GM23248 (cell line): Measurements from ENCODE around the gene ADRA2C. TPM values are rescaled to one million over a fixed set of nuclear protein-coding genes. Genes with fewer than 3 reads are reported as not detected.
A peak's percentile ranks its signal among the peaks of the same experiment; 100 is the strongest.

Experiments
- DNase-seq: peaks from one replicate; pipeline ENCODE4 v3.0.0-alpha.2; 2015
- H2AFZ ChIP-seq: fragments of 200-600 bp; sonication (generic); 2 replicates; pipeline ENCODE4 v1.6.1; 2016; ENCODE audit warnings: antibody characterized with exemption
- H3F3A ChIP-seq: fragments of 200-600 bp; sonication (generic); 2 replicates; pipeline ENCODE4 v1.6.1; 2016; ENCODE audit warnings: mild to moderate bottlenecking, antibody characterized with exemption, mixed run types; ENCODE audit not compliant: insufficient read depth
- H3K27ac ChIP-seq: fragments of 200-600 bp; sonication (generic); 2 replicates; pipeline ENCODE4 v1.5.1; 2016; ENCODE audit warnings: mild to moderate bottlenecking
- H3K27me3 ChIP-seq: fragments of 200-600 bp; sonication (generic); replicated peaks from 2 replicates; pipeline ENCODE4 v1.6.1; 2016; ENCODE audit warnings: mild to moderate bottlenecking; ENCODE audit not compliant: insufficient read depth
- H3K36me3 ChIP-seq: fragments of 200-600 bp; sonication (generic); 2 replicates; pipeline ENCODE4 v1.6.1; 2016; ENCODE audit warnings: low read depth, mild to moderate bottlenecking
- H3K4me1 ChIP-seq: fragments of 200-600 bp; sonication (generic); 2 replicates; pipeline ENCODE4 v1.6.1; 2016; ENCODE audit warnings: mild to moderate bottlenecking; ENCODE audit not compliant: insufficient read depth
- H3K4me2 ChIP-seq: fragments of 200-600 bp; sonication (generic); one replicate; pipeline ENCODE4 v1.6.1; 2016; ENCODE audit warnings: mild to moderate bottlenecking; ENCODE audit not compliant: unreplicated experiment
- H3K4me3 ChIP-seq: fragments of 200-600 bp; sonication (generic); 2 replicates; pipeline ENCODE4 v1.5.1; 2016; ENCODE audit warnings: mild to moderate bottlenecking
- H3K79me2 ChIP-seq: fragments of 200-600 bp; sonication (generic); 2 replicates; pipeline ENCODE4 v1.6.1; 2016; ENCODE audit warnings: mild to moderate bottlenecking; ENCODE audit not compliant: insufficient read depth
- H3K9ac ChIP-seq: fragments of 200-600 bp; sonication (generic); 2 replicates; pipeline ENCODE4 v1.6.1; 2016; ENCODE audit warnings: mild to moderate bottlenecking
- H3K9me2 ChIP-seq: fragments of 200-600 bp; sonication (generic); 2 replicates; pipeline ENCODE4 v1.6.1; 2016; ENCODE audit warnings: mixed run types, mild to moderate bottlenecking, moderate library complexity; ENCODE audit not compliant: insufficient read depth
- H3K9me3 ChIP-seq: fragments of 200-600 bp; sonication (generic); one replicate; pipeline ENCODE4 v1.6.1; 2017; ENCODE audit warnings: low read depth
- H4K20me1 ChIP-seq: fragments of 200-600 bp; sonication (generic); 2 replicates; pipeline ENCODE4 v1.6.0; 2016; ENCODE audit not compliant: insufficient read depth
- EZH2 ChIP-seq: fragments of 200-600 bp; sonication (generic); IDR thresholded peaks from 2 replicates; pipeline ENCODE4 v1.6.1; 2018; ENCODE audit warnings: antibody characterized with exemption, mild to moderate bottlenecking; ENCODE audit not compliant: insufficient read depth, poor library complexity, severe bottlenecking
- EZH2phosphoT487 ChIP-seq: fragments of 200-600 bp; sonication (generic); IDR thresholded peaks from 2 replicates; pipeline ENCODE4 v1.6.1; 2018; ENCODE audit warnings: antibody characterized with exemption, moderate library complexity, mild to moderate bottlenecking, low read depth; ENCODE audit not compliant: insufficient read depth
- WGBS, 2 experiments: methylation state at CpG; one replicate each; pipeline ENCODE4 v1.1.6; 2015 to 2017; ENCODE audit warnings: low lambda C conversion rate in 2 of 2, low coverage in 1 of 2; ENCODE audit errors: missing lambda C conversion rate in 2 of 2; 5-methylcytosine and 5-hydroxymethylcytosine counted together
- in situ Hi-C: fragments of 300-500 bp; cut with MboI; formaldehyde crosslinking; loops from 2 replicates; pipeline ENCODE4 v1.15.0; 2020
- polyA plus RNA-seq: library from polyadenylated mRNA; unstranded; fragments of >200 nt; fragmentation: Nextera tagmentation; extraction: Ambion mirVana; gene quantifications from 2 replicates; pipeline ENCODE4 v1.2.1, GENCODE V29; 2016
- total RNA-seq: library from RNA; depleted of rRNA; stranded (reverse); fragments of >200 nt; shearing (Covaris generic); gene quantifications from 2 replicates; pipeline ENCODE4 v1.2.3, GENCODE V29; 2014

ADRA2C gene
- total and polyA plus RNA-seq, 2 experiments from 2014 or later: 0.14 to 2.2 TPM

DNA sequence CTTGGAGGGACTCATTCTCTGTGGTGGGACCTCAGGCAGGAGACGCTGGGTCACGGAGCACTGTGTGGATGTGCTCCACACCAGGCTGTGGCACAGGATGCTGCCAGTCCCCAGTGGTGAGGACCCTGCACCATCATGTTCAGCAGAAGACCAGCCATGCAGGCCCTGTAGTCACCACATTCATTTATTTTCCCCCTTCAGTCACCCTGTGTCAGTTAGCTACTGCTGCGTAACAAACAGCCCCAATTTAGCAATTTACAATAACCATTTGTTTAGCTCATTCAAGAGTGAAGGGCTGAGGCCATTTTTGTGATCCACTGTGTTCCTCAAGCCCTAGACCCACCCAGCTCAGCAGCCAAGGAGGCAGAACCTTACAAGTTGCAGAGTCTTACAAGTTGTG, 23.6 kb upstream of the ADRA2C start:
- H3K9me2 ChIP-seq: no peaks in the 10 kb centered on the region
- H3K4me2 ChIP-seq: no peak overlapping the region
- no peak for TF ChIP-seq EZH2
- TF ChIP-seq EZH2phosphoT487: no peak
- H3K4me1 ChIP-seq: no peaks in the 10 kb centered on the region
- DNase-seq: no peak
- H2AFZ ChIP-seq: no peak overlapping the region
- H3K27ac ChIP-seq: no peak overlapping the region
- H4K20me1 ChIP-seq: no peaks in the 10 kb centered on the region
- 46 to 61% methylated on average over 3 of the region's 3 CpGs for WGBS, 2 experiments
- no peaks in the 10 kb centered on the region for H3K79me2 ChIP-seq
- H3K9me3 ChIP-seq: no peaks in the 10 kb centered on the region
- H3F3A ChIP-seq: peaks cover 4% of the 10 kb centered on the region; the same call in 1 of the 2 replicates
- no peak overlapping the region for H3K9ac ChIP-seq
- in situ Hi-C loops: no loop called here
- H3K4me3 ChIP-seq: no peak overlapping the region
- peaks cover 50% of the 10 kb centered on the region for H3K27me3 ChIP-seq
- H3K36me3 ChIP-seq: no peaks in the 10 kb centered on the region

DNA sequence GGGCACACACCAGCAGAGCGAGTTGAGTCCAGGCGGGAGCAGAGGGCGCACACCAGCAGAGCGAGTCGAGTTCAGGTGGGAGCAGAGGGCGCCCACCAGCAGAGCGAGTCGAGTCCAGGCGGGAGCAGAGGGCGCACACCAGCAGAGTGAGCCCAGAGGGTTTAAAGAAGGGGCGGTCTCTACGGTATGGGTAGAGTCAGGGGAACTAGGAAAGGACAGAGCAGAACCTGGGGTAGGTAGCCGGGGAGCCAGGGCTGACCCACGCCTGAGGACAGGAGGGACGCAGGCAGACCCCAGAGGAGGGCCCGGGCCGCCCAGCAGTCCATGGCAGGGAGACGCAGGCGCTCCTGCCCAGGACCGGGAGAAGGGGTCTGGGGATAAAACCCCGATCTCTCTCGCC, 22.0 kb upstream of the ADRA2C start:
- H3K79me2 ChIP-seq: no peaks in the 10 kb centered on the region
- peaks cover 62% of the 10 kb centered on the region for H3K27me3 ChIP-seq
- 70 to 75% methylated on average over 22 of the region's 22 CpGs for WGBS, 2 experiments
- no peaks in the 10 kb centered on the region for H3K9me2 ChIP-seq
- DNase-seq: no peak
- no peak for TF ChIP-seq EZH2phosphoT487
- no peak for TF ChIP-seq EZH2
- H4K20me1 ChIP-seq: no peaks in the 10 kb centered on the region
- no peak overlapping the region for H2AFZ ChIP-seq
- H3K36me3 ChIP-seq: no peaks in the 10 kb centered on the region
- no peak overlapping the region for H3K27ac ChIP-seq
- in situ Hi-C loops: no loop called here
- no peak overlapping the region for H3K4me3 ChIP-seq
- H3K9me3 ChIP-seq: no peaks in the 10 kb centered on the region
- H3F3A ChIP-seq: peaks cover 4% of the 10 kb centered on the region; the same call in 1 of the 2 replicates
- no peaks in the 10 kb centered on the region for H3K4me1 ChIP-seq
- H3K9ac ChIP-seq: no peak overlapping the region
- no peak overlapping the region for H3K4me2 ChIP-seq

DNA sequence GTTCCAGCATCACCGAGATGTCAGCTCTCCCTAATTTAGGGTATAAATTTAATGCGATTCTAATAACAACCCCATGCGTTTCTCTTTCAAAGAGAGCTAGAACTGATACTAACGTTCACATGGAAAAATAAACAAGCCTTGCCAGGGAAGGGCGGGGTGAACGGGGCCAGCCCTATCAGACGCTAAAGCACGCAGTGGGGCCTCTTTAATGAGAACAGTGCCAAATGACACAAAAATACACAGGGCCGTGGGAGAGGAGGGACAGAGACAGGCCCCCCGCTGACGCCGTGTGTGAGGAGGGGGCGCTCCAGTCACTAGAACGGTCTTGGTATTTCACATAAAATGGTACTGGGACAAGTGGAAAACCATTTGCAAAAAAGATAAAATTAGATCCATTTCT, 21.3 kb upstream of the ADRA2C start:
- Histone ChIP-seq H3K4me3 (no peak overlapping the region), H4K20me1 (no peaks in the 10 kb centered on the region), H3K27ac (no peak overlapping the region), H3F3A (peaks cover 4% of the 10 kb centered on the region; the same call in 1 of the 2 replicates), H3K9me2 (no peaks in the 10 kb centered on the region), H3K36me3 (no peaks in the 10 kb centered on the region), H3K4me1 (no peaks in the 10 kb centered on the region), H2AFZ (no peak overlapping the region), H3K9me3 (no peaks in the 10 kb centered on the region), H3K79me2 (no peaks in the 10 kb centered on the region), H3K4me2 (no peak overlapping the region), H3K9ac (no peak overlapping the region), H3K27me3 (peaks cover 67% of the 10 kb centered on the region)
- WGBS, 2 experiments: 10 to 12% methylated on average over 11 to 14 of the region's 14 CpGs
- TF ChIP-seq EZH2phosphoT487: no peak
- peak; percentile 23 for TF ChIP-seq EZH2
- in situ Hi-C loops: no loop called here
- no peak for DNase-seq

DNA sequence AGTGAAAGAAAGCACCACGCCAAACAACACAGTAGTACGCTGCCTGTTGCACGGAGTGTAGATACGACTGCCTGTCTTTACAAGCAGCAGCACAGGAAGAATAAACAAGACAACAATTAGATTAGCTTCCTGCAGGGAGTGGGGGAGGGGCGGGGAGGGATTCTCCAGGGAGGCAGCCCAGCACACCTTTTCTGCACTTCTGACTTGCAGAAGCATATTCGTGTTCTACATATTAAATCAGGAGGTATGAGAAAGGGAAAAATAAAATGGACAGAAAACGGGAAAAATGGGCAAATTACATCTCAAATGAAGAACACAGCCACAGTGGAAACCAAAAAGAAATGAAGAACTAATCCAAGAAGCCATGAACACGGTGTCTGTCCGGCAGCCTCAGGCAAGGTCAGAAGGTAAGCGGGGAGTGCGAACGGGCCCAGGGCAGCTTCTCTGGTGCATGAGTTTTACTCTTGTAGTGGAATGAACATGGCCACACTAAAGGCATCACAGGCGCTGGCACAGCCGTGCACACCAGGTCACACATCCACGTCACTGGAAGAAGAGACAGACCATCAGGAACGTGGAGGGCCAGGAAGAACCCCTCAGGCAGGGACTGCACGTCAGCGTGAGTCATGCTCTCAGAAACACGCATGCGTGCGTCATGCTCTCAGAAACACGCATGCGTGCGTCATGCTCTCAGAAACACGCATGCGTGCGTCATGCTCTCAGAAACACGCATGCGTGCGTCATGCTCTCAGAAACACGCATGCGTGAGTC, 20.1 kb upstream of the ADRA2C start:
- Histone ChIP-seq H3K79me2 (no peaks in the 10 kb centered on the region), H3F3A (peaks cover 4% of the 10 kb centered on the region; the same call in 1 of the 2 replicates), H3K9ac (no peak overlapping the region), H3K4me1 (no peaks in the 10 kb centered on the region), H3K4me2 (no peak overlapping the region), H3K36me3 (no peaks in the 10 kb centered on the region), H3K4me3 (no peak overlapping the region), H2AFZ (no peak overlapping the region), H3K9me2 (no peaks in the 10 kb centered on the region), H3K27me3 (peaks cover 68% of the 10 kb centered on the region), H4K20me1 (no peaks in the 10 kb centered on the region), H3K27ac (no peak overlapping the region), H3K9me3 (no peaks in the 10 kb centered on the region)
- peak; percentile 33 for DNase-seq
- WGBS, 2 experiments: 56 to 67% methylated on average over 22 to 32 of the region's 32 CpGs
- in situ Hi-C loops: no loop called here
- TF ChIP-seq EZH2 (no peak), EZH2phosphoT487 (no peak)
